ENCODE data around the gene TJP1. TPM values are rescaled to one million over a fixed set of nuclear protein-coding genes. Genes with fewer than 3 reads are reported as not detected.
"Not testable (repeated sequence)": the region's sequence is repeated elsewhere in the genome, so short reads cannot be mapped to it uniquely, and the experiment has no call there.

The TJP1 gene
- total RNA-seq, 1 donor from 2014 or later: not detected

GRCh38 chr15:29669823-29670222 lies 152.4 kb downstream of the TJP1 start:
- intact Hi-C loops (cut with micrococcal nuclease): no loop called here

- intact Hi-C loops (cut with micrococcal nuclease): no loop called here
Measured at GRCh38 chr15:29668120-29668602, 154.1 kb downstream of the TJP1 start.

GRCh38 chr15:29666241-29666640 lies 156.0 kb downstream of the TJP1 start:
- intact Hi-C loops (cut with micrococcal nuclease): no loop called here

GRCh38 chr15:29665444-29666003 lies 156.7 kb downstream of the TJP1 start:
- intact Hi-C loops (cut with micrococcal nuclease): no loop called here

GRCh38 chr15:29664406-29664805 lies 157.9 kb downstream of the TJP1 start:
- intact Hi-C loops (cut with micrococcal nuclease): no loop called here

- intact Hi-C loops (cut with micrococcal nuclease): not testable (repeated sequence)
Measured at GRCh38 chr15:29657476-29657817, 164.8 kb downstream of the TJP1 start.

GRCh38 chr15:29656636-29657475 lies 165.4 kb downstream of the TJP1 start:
- intact Hi-C loops (cut with micrococcal nuclease): no loop called here

GRCh38 chr15:29652595-29652994 lies 169.7 kb downstream of the TJP1 start:
- intact Hi-C loops (cut with micrococcal nuclease): no loop called here

- intact Hi-C loops (cut with micrococcal nuclease): no loop called here
Measured at GRCh38 chr15:29651476-29652233, 170.6 kb downstream of the TJP1 start.

Measured in T-helper 2 cell treated with Interferon-gamma antibody and Interleukin-4, amounts not matched to agents 100 ng/mL and 5 ng/mL, for 36 hours (primary cell).